GM12878 (cell line): ENCODE measurements around the gene INPP5D. TPM values are rescaled to one million over a fixed set of nuclear protein-coding genes. Genes with fewer than 3 reads are reported as not detected.
A peak's percentile ranks its signal among the peaks of the same experiment; 100 is the strongest.

ENCODE experiments used
- ATAC-seq: fragments of 200-7000 bp; cut with Tn5 transposase; 3 replicates; pipeline ENCODE4 v1.9.1; 2020; ENCODE audit warnings: mild to moderate bottlenecking, moderate library complexity
- BruUV-seq: library from RNA; stranded (reverse); fragments of 400-500 nt; replicated peaks from 2 replicates; lab custom pipeline; 2021; lab: Mats Ljungman, UMichigan
- CTCF ChIA-PET: fragments of 300-600 bp; sonication (Branson Sonifier 250); formaldehyde crosslinking; extraction: SDS; loops from one replicate; lab custom pipeline; 2021; ENCODE audit warnings: inconsistent platforms; lab: Yijun Ruan, JAX
- POLR2A ChIA-PET: fragments of 350-600 bp; formaldehyde crosslinking; extraction: SDS; loops from one replicate; lab custom pipeline; 2021; ENCODE audit warnings: inconsistent platforms; lab: Charles Lee
- RAD21 ChIA-PET: fragments of 300-600 bp; sonication (Branson Sonifier 250); formaldehyde crosslinking; loops from one replicate; lab custom pipeline; 2023; ENCODE audit warnings: antibody characterized with exemption; ENCODE audit not compliant: unreplicated experiment; lab: Charles Lee
- SMC1A ChIA-PET: fragments of 300-600 bp; sonication (Branson Sonifier 250); formaldehyde crosslinking; loops from one replicate; lab custom pipeline; 2023; ENCODE audit not compliant: unreplicated experiment, uncharacterized antibody; lab: Charles Lee
- DNase-seq: peaks from one replicate; pipeline ENCODE4 v3.0.0-alpha.2; 2011; ENCODE audit warnings: low read depth, low spot score
- FAIRE-seq: peaks from 3 replicates; lab custom pipeline; 2011; peaks lifted over from hg19 to GRCh38; lab: Jason Lieb, UNC
- H2AFZ ChIP-seq: 2 replicates; pipeline ENCODE4 v1.6.0; 2011; ENCODE audit warnings: low read depth, low read length, control low read depth; ENCODE audit not compliant: control insufficient read depth
- H3K27ac ChIP-seq: 2 replicates; pipeline ENCODE4 v1.5.1; 2011; ENCODE audit warnings: control low read depth; ENCODE audit not compliant: control insufficient read depth, insufficient read depth
- H3K27me3 ChIP-seq, 2 experiments: replicated peaks in 1 of 2; 2 replicates each; pipeline versions ENCODE4 v1.6.0 to v1.6.1; 2011; ENCODE audit warnings: low read length in 1 of 2; ENCODE audit not compliant: control insufficient read depth in 2 of 2, insufficient read depth in 2 of 2
- H3K36me3 ChIP-seq, 2 experiments: 2 replicates each; pipeline ENCODE4 v1.5.1; 2011; ENCODE audit warnings: low read length in 1 of 2; ENCODE audit not compliant: control insufficient read depth in 2 of 2, insufficient read depth in 2 of 2
- H3K4me1 ChIP-seq: 2 replicates; pipeline ENCODE4 v1.6.1; 2011; ENCODE audit warnings: mild to moderate bottlenecking, low read length, moderate library complexity, mixed read lengths; ENCODE audit not compliant: control insufficient read depth, insufficient read depth
- H3K4me2 ChIP-seq: 2 replicates; pipeline ENCODE4 v1.6.0; 2011; ENCODE audit warnings: control low read depth; ENCODE audit not compliant: control insufficient read depth, insufficient read depth
- H3K4me3 ChIP-seq: fragments of 200-600 bp; sonication (generic); 2 replicates; pipeline ENCODE4 v1.5.1; 2016
- H3K79me2 ChIP-seq: 2 replicates; pipeline ENCODE4 v1.6.0; 2011; ENCODE audit warnings: low read length; ENCODE audit not compliant: control insufficient read depth, insufficient read depth
- H3K9ac ChIP-seq: 2 replicates; pipeline ENCODE4 v1.8.0; 2011; ENCODE audit warnings: low read length, control low read depth, mixed read lengths; ENCODE audit not compliant: control insufficient read depth, insufficient read depth
- H3K9me3 ChIP-seq: replicated peaks from 3 replicates; pipeline ENCODE4 v1.5.1; 2011; ENCODE audit warnings: mild to moderate bottlenecking, low read length; ENCODE audit not compliant: control insufficient read depth, insufficient read depth
- H4K20me1 ChIP-seq: 2 replicates; pipeline ENCODE4 v1.6.0; 2011; ENCODE audit not compliant: control insufficient read depth, insufficient read depth
- ASH2L ChIP-seq: fragments of 300-600, 200-600 bp; sonication (generic); IDR thresholded peaks from 2 replicates; pipeline ENCODE4 v1.6.1; 2017; ENCODE audit warnings: low read depth, mild to moderate bottlenecking, borderline replicate concordance
- ATF3 ChIP-seq: IDR thresholded peaks from 2 replicates; pipeline ENCODE4 v1.6.1; 2011; ENCODE audit warnings: low read depth, mild to moderate bottlenecking, low read length, moderate library complexity, borderline replicate concordance; ENCODE audit errors: extremely low read depth
- CTCF ChIP-seq, 3 experiments: IDR thresholded peaks in 2 of 3; conservative IDR thresholded peaks in 1 of 3; 2 replicates each; pipeline ENCODE4 v1.5.1; 2011; ENCODE audit warnings: low read depth in 3 of 3, low read length in 3 of 3, mild to moderate bottlenecking in 3 of 3, control low read depth in 2 of 3, moderate library complexity in 2 of 3, inconsistent platforms in 1 of 3, mixed read lengths in 1 of 3; ENCODE audit not compliant: control insufficient read depth in 2 of 3, insufficient read depth in 1 of 3; ENCODE audit errors: extremely low read depth in 1 of 3
- EED ChIP-seq: sonication (generic); IDR thresholded peaks from 2 replicates; pipeline ENCODE4 v1.6.1; 2016; ENCODE audit warnings: antibody characterized with exemption, low read depth
- IKZF1 ChIP-seq: fragments of 450-650 bp; conservative IDR thresholded peaks from 2 replicates; pipeline ENCODE4 v1.6.1; 2017; ENCODE audit warnings: antibody characterized with exemption, mild to moderate bottlenecking
- IKZF2 ChIP-seq, 2 experiments: fragments of 450-650 bp; IDR thresholded peaks; 2 replicates each; pipeline ENCODE4 v1.6.1; 2017; ENCODE audit warnings: mild to moderate bottlenecking in 2 of 2, moderate library complexity in 2 of 2
- LARP7 ChIP-seq: fragments of 450-650 bp; IDR thresholded peaks from 2 replicates; pipeline ENCODE4 v1.6.1; 2017; ENCODE audit warnings: mild to moderate bottlenecking
- MEF2B ChIP-seq: fragments of 450-650 bp; IDR thresholded peaks from 2 replicates; pipeline ENCODE4 v1.6.1; 2018; ENCODE audit warnings: mild to moderate bottlenecking, moderate library complexity; ENCODE audit not compliant: partially characterized antibody, poor library complexity, severe bottlenecking
- RAD21 ChIP-seq: IDR thresholded peaks from 2 replicates; pipeline ENCODE4 v1.6.1; 2011; ENCODE audit warnings: mild to moderate bottlenecking, low read depth, low read length, moderate library complexity; ENCODE audit not compliant: insufficient read depth
- RB1 ChIP-seq: fragments of 450-650 bp; formaldehyde crosslinking; IDR thresholded peaks from 2 replicates; pipeline ENCODE4 v1.6.1; 2017; ENCODE audit warnings: mild to moderate bottlenecking, borderline replicate concordance
- REST ChIP-seq: IDR thresholded peaks from 2 replicates; pipeline ENCODE4 v1.6.1; 2012; ENCODE audit warnings: mild to moderate bottlenecking, low read depth, low read length
- RFX5 ChIP-seq: IDR thresholded peaks from 2 replicates; pipeline ENCODE4 v1.6.1; 2011; ENCODE audit warnings: low read depth, low read length, improper control_type of control experiment
- SMARCA5 ChIP-seq: fragments of 450-650 bp; IDR thresholded peaks from 2 replicates; pipeline ENCODE4 v1.6.1; 2017; ENCODE audit warnings: mild to moderate bottlenecking
- SMC3 ChIP-seq: IDR thresholded peaks from 2 replicates; pipeline ENCODE4 v1.6.1; 2011; ENCODE audit warnings: low read length, improper control_type of control experiment, borderline replicate concordance
- YY1 ChIP-seq: IDR thresholded peaks from 2 replicates; pipeline ENCODE4 v1.6.1; 2011; ENCODE audit warnings: low read depth, mild to moderate bottlenecking, low read length
- WGBS: methylation state at CpG from one replicate; pipeline ENCODE4 v1.1.6; 2016; ENCODE audit warnings: low lambda C conversion rate; ENCODE audit not compliant: insufficient replicate concordance, insufficient coverage; ENCODE audit errors: missing lambda C conversion rate; 5-methylcytosine and 5-hydroxymethylcytosine counted together
- in situ Hi-C: fragments of 300-500 bp; cut with MboI; formaldehyde crosslinking; loops from 9 replicates; pipeline ENCODE4 v1.14.3; 2018; ENCODE audit warnings: mixed read lengths
- intact Hi-C: fragments of 100-400 bp; cut with micrococcal nuclease; formaldehyde crosslinking; loops from one replicate; pipeline ENCODE4 v1.14.2; 2022; ENCODE audit not compliant: unreplicated experiment
- polyA plus RNA-seq, 11 experiments: library from polyadenylated mRNA; depleted of rRNA in 4 of 11; unstranded in 6 of 11; stranded (reverse) in 5 of 11; fragments of >200 nt; fragmentation: Nextera tagmentation in 4 of 11; fragmentation: Illumina TruSeq in 1 of 11; extraction: Ambion mirVana in 4 of 11; extraction: Trizol in 1 of 11; gene quantifications; 1 replicate in 1 of 11; 2 replicates in 10 of 11; pipeline versions ENCODE4 v1.2.1 to v1.2.3, GENCODE V29; 2011 to 2016; ENCODE audit warnings: inconsistent platforms in 2 of 11, missing spikeins in 2 of 11, low read depth in 1 of 11
- total RNA-seq, 4 experiments: library from RNA; depleted of rRNA in 3 of 4; stranded (reverse); fragments of >200 nt in 3 of 4; fragmentation: Illumina TruSeq in 1 of 4; extraction: Trizol in 1 of 4; gene quantifications; 2 replicates each; pipeline versions ENCODE4 v1.2.1 to v1.2.3, GENCODE V29; 2013 to 2021

INPP5D gene
- total and polyA plus RNA-seq, 10 of the 15 experiments (the other 5 are each of a cell fraction or from before 2014, with no cell fraction given), result 11.8 to 139 (median 88.8) TPM

- in situ Hi-C loops, result no loop called here
- ChIA-PET SMC1A (interaction anchor here (0.7 to 2.8 kb wide), 27 partner anchors 9 to 447 kb away, joined by 3 to 19 read pairs (median 4); no protein-coding TSS in a partner anchor), CTCF (interaction anchor here (0.6 to 5.1 kb wide), 85 partner anchors 8 to 792 kb away, joined by 3 to 37 read pairs (median 4); partner anchors contain the start of genes ATG16L1 and NEU2), RAD21 (interaction anchor here (0.6 to 2.2 kb wide), 22 partner anchors 9 to 296 kb away, joined by 3 to 10 read pairs (median 3); partner anchors contain the start of gene ATG16L1), POLR2A (interaction anchor here (0.6 to 0.9 kb wide), 3 partner anchors 11 to 903 kb away, joined by 3 read pairs; no protein-coding TSS in a partner anchor)
- no TSS peak for BruUV-seq
- no peak overlapping the region for H3K27ac ChIP-seq
- H3K9me3 ChIP-seq, result no peaks in the 10 kb centered on the region
- ATAC-seq, result peak; percentile 98
- no peak for FAIRE-seq
- peak overlapping the region; percentile 55 for H3K4me2 ChIP-seq
- H2AFZ ChIP-seq, result peak overlapping the region; percentile 65
- no peak overlapping the region; the same call in 1 of the 2 replicates for H3K9ac ChIP-seq
- no peaks in the 10 kb centered on the region for H3K36me3 ChIP-seq
- no peak overlapping the region for H3K4me3 ChIP-seq
- intact Hi-C loops, result loop anchor here (1.0 kb wide), 2 partner anchors 201 to 448 kb away; no protein-coding TSS in a partner anchor
- 18% methylated on average over 22 of the region's 22 CpGs for WGBS
- H3K4me1 ChIP-seq, result peaks cover 2% of the 10 kb centered on the region
- no peak for DNase-seq
- H4K20me1 ChIP-seq, result no peaks in the 10 kb centered on the region
- no peaks in the 10 kb centered on the region; the same call in 1 of the 2 replicates for H3K79me2 ChIP-seq
- no peaks in the 10 kb centered on the region for H3K27me3 ChIP-seq
- no peak for TF ChIP-seq ASH2L
- TF ChIP-seq EED, result peak; percentile 54; the same call in 1 of the 2 replicates
- no peak for TF ChIP-seq REST
- TF ChIP-seq MEF2B, result peak; percentile 70
- TF ChIP-seq RB1, result peak; percentile 69; the same call in 1 of the 2 replicates
- peak; percentile 74 for TF ChIP-seq RAD21
- TF ChIP-seq YY1, result peak; percentile 74
- 0 out of 4 replicates have a peak, but pooled peaks of 1 of the 2 experiments have one; percentile 39 for TF ChIP-seq IKZF2 (IDR thresholded peaks at IDR 0.05)
- TF ChIP-seq RFX5, result no peak
- peak; percentile 66; the same call in 1 of the 2 replicates for TF ChIP-seq SMC3
- peak; percentile 73 for TF ChIP-seq IKZF1
- no peak for TF ChIP-seq ATF3
- peak; percentile 48 for TF ChIP-seq LARP7
- TF ChIP-seq CTCF (IDR thresholded peaks at IDR 0.05 in 2 of 3, conservative IDR thresholded peaks at IDR 0.05 in 1 of 3; ENCODE audit: control insufficient read depth in 2 of 3, extremely low read depth in 1 of 3, insufficient read depth in 1 of 3, low read depth in 3 of 3, low read length in 3 of 3), result peak; percentile 87 to 97 (median 93)
- peak; percentile 80 for TF ChIP-seq SMARCA5
Observed at GRCh38 chr2:233053928-233054784, 6.0 kb upstream of the INPP5D start.
